Panc1 (cell line): Measurements from ENCODE around the gene WDFY3. TPM values are rescaled to one million over a fixed set of nuclear protein-coding genes. Genes with fewer than 3 reads are reported as not detected.

ENCODE experiments used
- ATAC-seq: fragments of 200-7000 bp; cut with Tn5 transposase; 2 replicates; pipeline ENCODE4 v1.9.1; 2020; ENCODE audit warnings: mild to moderate bottlenecking, moderate library complexity
- BruUV-seq: library from RNA; stranded (reverse); fragments of 400-500 nt; replicated peaks from 2 replicates; lab custom pipeline; 2021; lab: Mats Ljungman, UMichigan
- CTCF ChIA-PET: fragments of 300-600 bp; sonication (Branson Sonifier 250); formaldehyde crosslinking; loops from one replicate; lab custom pipeline; 2022; ENCODE audit warnings: antibody characterized with exemption; lab: Charles Lee
- POLR2A ChIA-PET: fragments of 300-600 bp; sonication (Branson Sonifier 250); formaldehyde crosslinking; loops from one replicate; lab custom pipeline; 2022; ENCODE audit warnings: antibody characterized with exemption; lab: Charles Lee
- DNase-seq: peaks from one replicate; pipeline ENCODE4 v3.0.0-alpha.2; 2010; ENCODE audit warnings: low read depth, low spot score
- H3K27ac ChIP-seq: 2 replicates; pipeline ENCODE4 v1.5.1; 2011; ENCODE audit warnings: mild to moderate bottlenecking, low read length, inconsistent platforms
- H3K27me3 ChIP-seq: fragments of 200-500 bp; sonication (Bioruptor generic); 2 replicates; pipeline ENCODE4 v1.6.0; 2014; ENCODE audit warnings: low read length, inconsistent platforms; ENCODE audit not compliant: control insufficient read depth, insufficient read depth
- H3K36me3 ChIP-seq: fragments of 200-500 bp; sonication (Bioruptor generic); 2 replicates; pipeline ENCODE4 v1.5.1; 2014; ENCODE audit warnings: inconsistent platforms, mild to moderate bottlenecking, low read length, moderate library complexity; ENCODE audit not compliant: control insufficient read depth, insufficient read depth
- H3K4me1 ChIP-seq: 2 replicates; pipeline ENCODE4 v1.5.1; 2011; ENCODE audit warnings: inconsistent platforms, mild to moderate bottlenecking, low read length, moderate library complexity; ENCODE audit not compliant: control insufficient read depth, insufficient read depth
- H3K4me3 ChIP-seq, 2 experiments: 2 replicates each; pipeline ENCODE4 v1.5.1; 2011 to 2012; ENCODE audit warnings: low read depth in 2 of 2, low read length in 2 of 2, mild to moderate bottlenecking in 2 of 2, inconsistent platforms in 1 of 2, moderate library complexity in 1 of 2
- H3K9me3 ChIP-seq: fragments of 200-500 bp; sonication (Bioruptor generic); 2 replicates; pipeline ENCODE4 v1.5.1; 2014; ENCODE audit warnings: low read depth, mild to moderate bottlenecking, inconsistent platforms, low read length, moderate library complexity; ENCODE audit not compliant: control insufficient read depth, insufficient read depth
- POLR2AphosphoS5 ChIP-seq: IDR thresholded peaks from 2 replicates; pipeline ENCODE4 v1.6.1; 2012; ENCODE audit warnings: mild to moderate bottlenecking, low read depth, low read length, moderate library complexity
- SIN3A ChIP-seq: IDR thresholded peaks from 2 replicates; pipeline ENCODE4 v1.6.1; 2012; ENCODE audit warnings: low read depth, mild to moderate bottlenecking, low read length, moderate library complexity, borderline replicate concordance; ENCODE audit not compliant: insufficient read depth
- TCF7L2 ChIP-seq: IDR thresholded peaks from 2 replicates; pipeline ENCODE4 v1.6.1; 2011; ENCODE audit warnings: mild to moderate bottlenecking, low read depth, low read length, inconsistent platforms
- in situ Hi-C: cut with HindIII; loops from 2 replicates; pipeline ENCODE4 v1.10.0; 2016; ENCODE audit warnings: low sequenced_read_pairs, low pct_unique_long_range_greater_than_20kb
- intact Hi-C: fragments of 100-400 bp; cut with micrococcal nuclease; formaldehyde crosslinking; loops from one replicate; pipeline ENCODE4 v1.10.0; 2022; ENCODE audit not compliant: unreplicated experiment
- total RNA-seq: library from RNA; stranded (reverse); gene quantifications from one replicate; pipeline ENCODE4 v1.2.1, GENCODE V29; 2021; ENCODE audit not compliant: unreplicated experiment
- TF ChIP-seq, protein P1 (sequence below): fragments of 450-650 bp; IDR thresholded peaks from 2 replicates; pipeline ENCODE4 v1.5.1; 2017; ENCODE audit warnings: mild to moderate bottlenecking
- TF ChIP-seq, protein P2 (sequence below), 2 experiments: IDR thresholded peaks; 2 replicates each; pipeline ENCODE4 v1.6.1; 2011 to 2012; ENCODE audit warnings: low read depth in 2 of 2, control low read depth in 1 of 2, low read length in 1 of 2, mild to moderate bottlenecking in 1 of 2, moderate library complexity in 1 of 2; ENCODE audit not compliant: insufficient read depth in 1 of 2

WDFY3 gene
- total RNA-seq, 1 experiment from 2014 or later: 47.8 TPM

DNA sequence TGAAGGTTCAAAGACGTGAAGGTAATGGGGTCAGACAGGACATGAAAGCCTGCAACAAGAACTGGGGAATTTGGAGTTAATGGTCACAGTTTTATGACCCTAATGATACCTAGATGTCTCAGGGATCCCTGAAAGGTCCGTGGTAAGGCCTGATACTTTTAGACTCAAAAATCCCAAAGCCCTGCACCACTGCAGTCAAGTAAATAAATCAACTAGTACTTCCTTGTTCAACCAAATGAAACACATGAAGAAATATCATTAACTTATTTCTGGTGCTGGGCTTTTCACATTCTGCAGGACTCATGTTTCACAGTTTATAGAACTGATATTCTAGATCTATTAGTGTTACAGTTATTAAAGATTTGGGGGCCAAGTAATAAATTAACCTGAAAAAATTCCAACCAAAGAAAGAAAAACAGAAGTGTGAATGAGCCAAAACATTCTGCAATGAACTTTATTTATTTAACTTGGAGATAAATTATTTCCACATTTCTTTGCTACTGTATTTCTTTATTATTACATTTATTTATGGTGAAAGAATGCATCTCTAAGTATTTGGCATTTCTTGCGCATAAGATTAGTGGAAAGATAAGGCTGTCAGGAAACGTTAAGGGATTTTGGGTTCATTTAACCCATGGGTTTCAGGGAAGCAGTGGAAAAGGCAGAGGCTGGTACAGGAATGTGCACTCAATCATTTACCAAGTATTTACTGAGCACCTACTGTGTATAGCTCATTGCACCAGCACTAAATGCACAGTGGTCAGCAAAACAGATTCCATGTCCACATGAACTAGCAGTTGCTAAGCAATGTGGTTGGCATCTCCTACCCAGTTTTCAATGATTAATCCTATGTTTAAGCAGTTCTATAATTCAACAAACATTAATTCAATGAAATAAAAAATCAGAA lies 8.7 kb downstream of the WDFY3 start:
- in situ Hi-C loops (no loop called here), intact Hi-C loops (no loop called here)
- DNase-seq (no peak), ATAC-seq (no peak)
- BruUV-seq: no TSS peak
- Histone ChIP-seq H3K4me3 (no peak overlapping the region), H3K36me3 (no peaks in the 10 kb centered on the region), H3K27me3 (no peaks in the 10 kb centered on the region), H3K27ac (no peak overlapping the region), H3K4me1 (peaks cover 6% of the 10 kb centered on the region), H3K9me3 (no peaks in the 10 kb centered on the region)
- POLR2A ChIA-PET: no interaction called here
- CTCF ChIA-PET: no interaction called here
- TF ChIP-seq TCF7L2: no peak
- TF ChIP-seq, protein P1, sequence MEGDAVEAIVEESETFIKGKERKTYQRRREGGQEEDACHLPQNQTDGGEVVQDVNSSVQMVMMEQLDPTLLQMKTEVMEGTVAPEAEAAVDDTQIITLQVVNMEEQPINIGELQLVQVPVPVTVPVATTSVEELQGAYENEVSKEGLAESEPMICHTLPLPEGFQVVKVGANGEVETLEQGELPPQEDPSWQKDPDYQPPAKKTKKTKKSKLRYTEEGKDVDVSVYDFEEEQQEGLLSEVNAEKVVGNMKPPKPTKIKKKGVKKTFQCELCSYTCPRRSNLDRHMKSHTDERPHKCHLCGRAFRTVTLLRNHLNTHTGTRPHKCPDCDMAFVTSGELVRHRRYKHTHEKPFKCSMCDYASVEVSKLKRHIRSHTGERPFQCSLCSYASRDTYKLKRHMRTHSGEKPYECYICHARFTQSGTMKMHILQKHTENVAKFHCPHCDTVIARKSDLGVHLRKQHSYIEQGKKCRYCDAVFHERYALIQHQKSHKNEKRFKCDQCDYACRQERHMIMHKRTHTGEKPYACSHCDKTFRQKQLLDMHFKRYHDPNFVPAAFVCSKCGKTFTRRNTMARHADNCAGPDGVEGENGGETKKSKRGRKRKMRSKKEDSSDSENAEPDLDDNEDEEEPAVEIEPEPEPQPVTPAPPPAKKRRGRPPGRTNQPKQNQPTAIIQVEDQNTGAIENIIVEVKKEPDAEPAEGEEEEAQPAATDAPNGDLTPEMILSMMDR: no peak
- no peak for TF ChIP-seq SIN3A
- TF ChIP-seq POLR2AphosphoS5: no peak
- TF ChIP-seq, protein P2, sequence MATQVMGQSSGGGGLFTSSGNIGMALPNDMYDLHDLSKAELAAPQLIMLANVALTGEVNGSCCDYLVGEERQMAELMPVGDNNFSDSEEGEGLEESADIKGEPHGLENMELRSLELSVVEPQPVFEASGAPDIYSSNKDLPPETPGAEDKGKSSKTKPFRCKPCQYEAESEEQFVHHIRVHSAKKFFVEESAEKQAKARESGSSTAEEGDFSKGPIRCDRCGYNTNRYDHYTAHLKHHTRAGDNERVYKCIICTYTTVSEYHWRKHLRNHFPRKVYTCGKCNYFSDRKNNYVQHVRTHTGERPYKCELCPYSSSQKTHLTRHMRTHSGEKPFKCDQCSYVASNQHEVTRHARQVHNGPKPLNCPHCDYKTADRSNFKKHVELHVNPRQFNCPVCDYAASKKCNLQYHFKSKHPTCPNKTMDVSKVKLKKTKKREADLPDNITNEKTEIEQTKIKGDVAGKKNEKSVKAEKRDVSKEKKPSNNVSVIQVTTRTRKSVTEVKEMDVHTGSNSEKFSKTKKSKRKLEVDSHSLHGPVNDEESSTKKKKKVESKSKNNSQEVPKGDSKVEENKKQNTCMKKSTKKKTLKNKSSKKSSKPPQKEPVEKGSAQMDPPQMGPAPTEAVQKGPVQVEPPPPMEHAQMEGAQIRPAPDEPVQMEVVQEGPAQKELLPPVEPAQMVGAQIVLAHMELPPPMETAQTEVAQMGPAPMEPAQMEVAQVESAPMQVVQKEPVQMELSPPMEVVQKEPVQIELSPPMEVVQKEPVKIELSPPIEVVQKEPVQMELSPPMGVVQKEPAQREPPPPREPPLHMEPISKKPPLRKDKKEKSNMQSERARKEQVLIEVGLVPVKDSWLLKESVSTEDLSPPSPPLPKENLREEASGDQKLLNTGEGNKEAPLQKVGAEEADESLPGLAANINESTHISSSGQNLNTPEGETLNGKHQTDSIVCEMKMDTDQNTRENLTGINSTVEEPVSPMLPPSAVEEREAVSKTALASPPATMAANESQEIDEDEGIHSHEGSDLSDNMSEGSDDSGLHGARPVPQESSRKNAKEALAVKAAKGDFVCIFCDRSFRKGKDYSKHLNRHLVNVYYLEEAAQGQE (IDR thresholded peaks at IDR 0.05; ENCODE audit: insufficient read depth in 1 of 2, low read depth in 2 of 2, low read length in 1 of 2): no peak

DNA sequence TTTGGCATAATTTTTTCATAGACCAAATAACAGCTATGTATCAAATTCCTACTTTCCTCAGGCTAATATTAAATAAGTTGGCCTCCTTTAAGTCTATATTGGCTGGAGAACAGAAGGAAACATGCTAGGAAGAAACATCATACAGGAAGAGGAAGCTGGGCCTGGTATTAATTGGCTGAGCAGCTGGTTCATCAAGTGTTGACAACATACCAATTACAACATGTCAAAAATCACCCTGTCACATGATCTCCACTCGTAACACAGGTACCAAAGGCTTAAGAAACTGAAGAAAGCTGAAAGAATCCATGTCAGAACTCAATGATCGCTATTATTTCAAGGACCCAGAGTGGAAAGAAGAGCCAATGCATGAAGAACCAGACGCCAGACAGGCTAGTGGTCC lies 10.5 kb downstream of the WDFY3 start:
- H3K4me1 ChIP-seq: peaks cover 9% of the 10 kb centered on the region
- H3K27ac ChIP-seq: no peak overlapping the region
- no peak overlapping the region for H3K4me3 ChIP-seq
- H3K27me3 ChIP-seq: no peaks in the 10 kb centered on the region
- ATAC-seq: no peak
- DNase-seq: no peak
- TF ChIP-seq, protein P2 (IDR thresholded peaks at IDR 0.05; ENCODE audit: insufficient read depth in 1 of 2, low read depth in 2 of 2, low read length in 1 of 2): no peak
- TF ChIP-seq, protein P1: no peak
- TF ChIP-seq TCF7L2 (no peak), SIN3A (no peak), POLR2AphosphoS5 (no peak)
- no TSS peak for BruUV-seq
- intact Hi-C loops (no loop called here), in situ Hi-C loops (no loop called here)
- H3K9me3 ChIP-seq: no peaks in the 10 kb centered on the region
- ChIA-PET CTCF (interaction anchor here (0.6 kb wide), 1 partner anchor 619 kb away, joined by 3 read pairs; no protein-coding TSS in a partner anchor), POLR2A (no interaction called here)
- H3K36me3 ChIP-seq: no peaks in the 10 kb centered on the region
